Duodenal mucosa (tissue), 2 donors: Measurements from ENCODE around the gene HARBI1.

Experiments
- H3K27ac ChIP-seq: one replicate; pipeline ENCODE4 v1.7.0; 2013; ENCODE audit warnings: low read depth, low read length
- H3K27me3 ChIP-seq, 2 donors: one replicate each; pipeline ENCODE4 v1.7.0; 2013; ENCODE audit warnings: low read length in 2 of 2, control low read depth in 1 of 2; ENCODE audit not compliant: insufficient read depth in 2 of 2, control insufficient read depth in 1 of 2
- H3K36me3 ChIP-seq, 2 donors: one replicate each; pipeline ENCODE4 v1.7.0; 2013; ENCODE audit warnings: low read length in 2 of 2, control low read depth in 1 of 2; ENCODE audit not compliant: insufficient read depth in 2 of 2, control insufficient read depth in 1 of 2
- H3K4me1 ChIP-seq, 2 donors: one replicate each; pipeline ENCODE4 v1.7.0; 2013; ENCODE audit warnings: low read length in 2 of 2, control low read depth in 1 of 2; ENCODE audit not compliant: insufficient read depth in 2 of 2, control insufficient read depth in 1 of 2
- H3K4me3 ChIP-seq, 2 donors: one replicate each; pipeline ENCODE4 v1.7.0; 2013; ENCODE audit warnings: low read length in 2 of 2, low read depth in 1 of 2
- H3K9ac ChIP-seq, 2 donors: one replicate each; pipeline ENCODE4 v1.7.0; 2013; ENCODE audit warnings: low read length in 2 of 2, low read depth in 1 of 2
- H3K9me3 ChIP-seq, 2 donors: one replicate each; pipeline ENCODE4 v1.7.0; 2013; ENCODE audit warnings: low read length in 2 of 2, control low read depth in 1 of 2; ENCODE audit not compliant: control insufficient read depth in 1 of 2

Gene HARBI1

DNA sequence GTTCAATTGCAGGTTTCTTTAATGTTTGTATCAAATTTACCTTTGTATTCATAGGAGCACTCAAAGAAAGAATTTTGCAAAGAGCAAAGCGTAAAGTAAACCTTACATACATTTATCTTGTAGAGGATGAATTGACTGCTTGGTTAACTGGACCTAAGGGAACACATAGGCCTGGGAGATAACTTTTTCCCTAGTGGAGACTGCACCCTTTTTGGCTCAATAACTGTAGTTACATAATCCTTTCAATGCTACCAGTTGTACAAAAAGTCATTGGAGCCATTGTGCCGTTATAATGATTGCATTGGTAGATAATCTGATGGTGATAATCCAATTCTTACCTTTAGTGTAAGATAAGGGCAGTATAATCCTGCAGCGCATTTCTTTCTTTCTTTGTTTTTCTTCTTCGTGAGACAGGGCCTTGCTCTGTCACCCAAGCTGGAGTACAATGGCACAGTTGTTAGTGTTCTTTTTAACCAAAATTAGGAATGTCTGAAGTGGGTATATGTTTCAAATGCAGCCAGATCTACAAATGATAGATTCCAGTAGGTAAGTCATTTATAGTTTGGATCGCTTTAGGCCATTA is 18.6 kb upstream of the HARBI1 start:
- no peak overlapping the region for H3K4me3 ChIP-seq
- no peak overlapping the region for H3K27ac ChIP-seq
- no peak overlapping the region for H3K9ac ChIP-seq

DNA sequence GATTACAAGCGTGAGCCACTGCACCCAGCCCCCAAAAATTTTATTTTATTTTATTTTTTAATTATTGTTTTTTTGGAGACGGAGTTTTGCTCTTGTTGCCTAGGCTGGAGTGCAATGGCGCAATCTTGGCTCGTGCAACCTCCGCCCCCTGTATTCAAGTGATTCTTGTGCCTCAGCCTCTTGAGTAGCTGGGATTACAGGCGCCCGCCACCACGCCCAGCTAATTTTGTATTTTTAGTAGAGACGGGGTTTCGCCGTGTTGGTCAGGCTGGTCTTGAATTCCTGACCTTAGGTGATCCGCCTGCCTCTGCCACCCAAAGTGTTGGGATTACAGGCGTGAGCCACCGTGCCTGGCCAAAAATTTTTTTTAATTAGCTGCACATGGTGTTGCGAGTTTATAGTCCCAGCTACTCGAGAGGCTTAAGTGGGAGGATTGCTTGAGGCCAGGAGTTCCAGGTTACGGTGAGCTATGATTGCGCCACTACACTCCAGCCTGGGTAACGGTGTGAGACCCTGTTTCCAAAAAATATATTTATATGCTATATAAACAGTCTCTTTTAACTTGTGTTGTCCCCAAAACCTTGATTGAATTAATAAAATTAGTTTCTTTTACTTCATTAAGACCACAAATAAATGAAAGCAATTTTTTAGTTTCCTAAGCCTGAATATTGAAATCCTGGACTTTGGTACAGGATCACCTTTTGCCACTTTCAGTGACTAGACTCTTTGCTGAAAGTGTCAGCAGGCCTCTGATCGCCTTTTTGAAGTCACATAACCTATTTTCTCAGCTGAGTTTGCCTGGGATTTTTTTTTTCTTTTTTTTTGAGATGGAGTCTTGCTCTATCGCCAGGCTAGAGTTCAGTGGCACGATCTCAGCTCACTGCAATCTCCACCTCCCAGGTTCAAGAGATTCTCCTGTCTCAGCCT is 16.5 kb upstream of the HARBI1 start:
- peaks cover 12 to 37% of the 10 kb centered on the region in 2 donors for H3K36me3 ChIP-seq
- no peak overlapping the region for H3K9ac ChIP-seq
- H3K4me1 ChIP-seq = no peaks in the 10 kb centered on the region
- no peaks in the 10 kb centered on the region for H3K27me3 ChIP-seq
- H3K27ac ChIP-seq = no peak overlapping the region
- no peak overlapping the region for H3K4me3 ChIP-seq
- no peaks in the 10 kb centered on the region for H3K9me3 ChIP-seq

More for the DNA sequence above, 18.6 kb upstream of the HARBI1 start:
- no peaks in the 10 kb centered on the region for H3K27me3 ChIP-seq
- peaks cover 5 to 7% of the 10 kb centered on the region in 2 donors for H3K4me1 ChIP-seq
- no peaks in the 10 kb centered on the region for H3K9me3 ChIP-seq
- H3K36me3 ChIP-seq = peaks cover 6 to 28% of the 10 kb centered on the region in 2 donors

DNA sequence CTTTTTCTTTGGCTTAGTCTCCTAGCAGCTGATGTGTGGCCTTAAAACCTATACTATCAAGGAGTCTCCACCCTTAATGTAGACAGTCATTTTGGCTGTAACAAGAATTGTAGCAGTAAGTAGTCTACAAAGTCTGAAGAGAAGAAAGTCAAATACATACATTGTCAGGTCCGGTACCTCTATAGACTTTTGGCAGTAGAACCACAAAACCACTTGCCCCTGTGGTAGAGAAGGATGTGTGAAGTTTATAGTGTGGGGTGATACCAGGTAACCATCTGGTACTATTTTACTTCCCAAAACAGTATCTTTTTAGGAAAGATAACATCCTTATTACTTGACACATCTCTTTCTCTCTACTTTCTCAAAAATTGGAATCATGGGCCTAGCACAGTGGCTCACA is 15.5 kb upstream of the HARBI1 start:
- peaks cover 12 to 33% of the 10 kb centered on the region in 2 donors for H3K36me3 ChIP-seq

DNA sequence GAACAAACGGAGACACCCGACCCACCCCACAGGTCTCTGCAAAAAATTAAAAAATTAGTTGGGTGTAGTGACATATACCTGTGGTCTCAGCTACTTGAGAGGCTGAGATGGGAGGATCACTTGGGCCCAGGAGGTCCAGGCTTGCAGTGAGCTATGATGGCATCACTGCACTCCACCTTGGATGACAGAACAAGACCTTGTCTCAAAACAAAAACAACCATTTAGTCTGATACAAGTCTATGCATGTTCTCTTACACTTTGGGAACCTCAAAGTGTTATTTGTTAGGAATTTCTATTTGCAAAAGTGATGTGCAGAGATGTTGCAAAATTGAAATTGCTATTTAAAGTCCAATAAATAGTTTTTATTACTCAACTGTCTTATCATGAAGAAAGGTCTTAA is 14.6 kb upstream of the HARBI1 start:
- no peaks in the 10 kb centered on the region for H3K27me3 ChIP-seq
- no peak overlapping the region for H3K27ac ChIP-seq
- no peaks in the 10 kb centered on the region for H3K4me1 ChIP-seq
- no peaks in the 10 kb centered on the region for H3K9me3 ChIP-seq
- peaks cover 12 to 33% of the 10 kb centered on the region in 2 donors for H3K36me3 ChIP-seq
- H3K4me3 ChIP-seq = no peak overlapping the region
- no peak overlapping the region for H3K9ac ChIP-seq

More for the DNA sequence above, 15.5 kb upstream of the HARBI1 start:
- H3K27me3 ChIP-seq = no peaks in the 10 kb centered on the region
- no peak overlapping the region for H3K9ac ChIP-seq
- no peaks in the 10 kb centered on the region for H3K9me3 ChIP-seq
- no peak overlapping the region for H3K27ac ChIP-seq
- no peak overlapping the region for H3K4me3 ChIP-seq
- H3K4me1 ChIP-seq = no peaks in the 10 kb centered on the region

DNA sequence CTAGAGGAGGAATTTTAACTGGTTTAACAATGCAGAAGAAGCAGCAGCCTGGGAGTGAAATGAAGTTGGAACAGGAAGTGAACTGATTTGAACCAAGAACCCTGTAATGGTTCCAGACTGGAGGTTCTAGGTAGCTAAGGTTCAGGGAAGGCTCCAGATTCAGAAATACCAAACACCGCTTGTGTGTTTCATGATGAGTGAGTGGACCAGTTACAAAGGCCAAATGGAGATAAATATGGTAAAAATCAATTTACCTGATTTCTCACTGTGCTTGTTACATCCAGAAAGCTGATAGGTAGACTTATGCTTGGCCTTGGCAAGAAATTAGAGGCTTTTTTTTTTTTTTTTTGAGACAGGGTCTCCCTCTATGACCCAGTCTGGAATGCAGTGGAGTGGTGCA is 13.2 kb upstream of the HARBI1 start:
- Histone ChIP-seq H3K36me3 (peaks cover 11 to 42% of the 10 kb centered on the region in 2 donors), H3K4me3 (no peak overlapping the region), H3K27me3 (no peaks in the 10 kb centered on the region), H3K9me3 (no peaks in the 10 kb centered on the region), H3K4me1 (peaks cover 0 to 4% of the 10 kb centered on the region in 2 donors), H3K9ac (no peak overlapping the region), H3K27ac (no peak overlapping the region)

DNA sequence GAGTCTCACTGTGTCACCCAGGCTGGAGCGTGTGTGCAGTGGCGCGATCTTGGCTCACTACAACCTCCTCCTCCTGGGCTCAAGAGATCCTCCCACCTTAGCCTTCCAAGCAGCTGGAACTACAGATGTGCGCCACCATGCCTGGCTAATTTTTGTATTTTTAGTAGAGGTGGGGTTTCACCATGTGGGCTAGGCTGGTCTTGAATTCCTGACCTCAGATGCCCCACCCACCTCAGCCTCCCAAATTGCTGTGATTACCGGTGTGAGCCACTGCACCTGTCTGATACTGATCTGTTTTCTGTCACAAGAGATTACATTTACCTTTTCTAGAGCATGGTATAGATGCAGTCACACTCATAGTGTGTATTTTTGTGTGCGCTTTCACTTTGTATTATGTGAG is 11.9 kb upstream of the HARBI1 start:
- peaks cover 11 to 51% of the 10 kb centered on the region in 2 donors for H3K36me3 ChIP-seq
- no peaks in the 10 kb centered on the region for H3K27me3 ChIP-seq
- no peak overlapping the region for H3K9ac ChIP-seq
- H3K4me3 ChIP-seq = no peak overlapping the region
- H3K4me1 ChIP-seq = peaks cover 0 to 4% of the 10 kb centered on the region in 2 donors
- H3K27ac ChIP-seq = no peak overlapping the region
- no peaks in the 10 kb centered on the region for H3K9me3 ChIP-seq

DNA sequence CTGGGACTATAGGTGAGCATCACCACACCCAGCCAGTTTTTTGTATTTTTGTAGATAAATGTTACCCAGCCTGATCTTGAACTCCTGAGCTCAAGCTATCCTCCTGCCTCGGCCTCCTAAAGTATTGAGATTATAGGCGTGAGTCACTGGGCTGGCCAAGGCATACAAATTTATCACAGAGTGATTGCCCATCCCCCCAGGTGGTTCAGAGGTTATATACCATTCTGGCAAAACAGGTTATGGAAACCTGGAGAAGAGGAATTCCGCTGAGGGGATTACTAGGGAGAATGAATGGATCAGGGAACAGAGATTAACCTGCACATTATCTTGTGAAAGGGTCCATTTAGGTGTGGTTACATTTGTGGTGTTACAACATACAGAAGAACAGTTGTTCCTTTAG is 8.4 kb upstream of the HARBI1 start:
- Histone ChIP-seq H3K36me3 (peaks cover 10 to 39% of the 10 kb centered on the region in 2 donors), H3K4me1 (peaks cover 4% of the 10 kb centered on the region in 2 donors), H3K27ac (no peak overlapping the region), H3K9ac (no peak overlapping the region), H3K27me3 (no peaks in the 10 kb centered on the region), H3K4me3 (no peak overlapping the region), H3K9me3 (no peaks in the 10 kb centered on the region)

DNA sequence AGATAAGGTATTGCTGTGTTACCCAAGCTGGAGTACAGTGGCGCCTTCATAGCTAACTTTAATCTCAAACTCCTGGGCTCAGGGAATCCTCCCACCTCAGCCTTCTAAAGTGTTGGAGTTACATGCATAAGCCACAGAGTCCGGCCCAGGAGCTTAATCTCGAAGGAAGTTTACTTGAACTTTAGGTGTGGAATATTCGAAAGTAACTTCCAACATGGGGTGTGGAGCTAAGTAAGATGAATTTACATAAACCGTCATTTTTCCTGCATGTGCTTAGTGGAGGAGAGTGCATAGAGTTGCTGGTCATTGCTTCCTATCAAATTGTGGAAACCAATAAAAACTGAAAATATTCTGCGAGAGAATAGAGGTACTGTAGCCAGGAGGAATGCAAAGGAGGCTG is 1.8 kb upstream of the HARBI1 start:
- Histone ChIP-seq H3K27ac (no peak overlapping the region), H3K9me3 (no peaks in the 10 kb centered on the region), H3K36me3 (peaks cover 0 to 15% of the 10 kb centered on the region in 2 donors), H3K27me3 (no peaks in the 10 kb centered on the region), H3K4me3 (peak overlapping the region; percentile 51 to 88), H3K9ac (no peak overlapping the region), H3K4me1 (peaks cover 20 to 24% of the 10 kb centered on the region in 2 donors)

DNA sequence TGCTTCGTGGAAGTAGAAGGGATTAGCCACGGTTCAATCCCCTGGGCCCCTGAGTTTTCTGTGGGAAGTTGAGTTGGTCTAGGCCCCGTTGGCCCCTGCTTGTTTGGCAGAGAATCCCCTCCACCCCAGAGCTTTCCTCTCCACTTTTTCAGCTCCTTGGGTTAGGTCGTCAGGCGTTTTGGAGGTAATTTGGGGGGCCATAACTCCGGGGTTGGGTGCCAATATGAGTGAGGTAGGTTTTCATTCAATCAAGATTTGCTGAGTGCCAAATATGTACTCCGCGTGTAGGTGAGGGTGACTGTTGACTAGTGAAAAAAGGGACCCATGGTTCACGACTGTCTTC is 916 bp upstream of the HARBI1 start:
- peak overlapping the region; percentile 88 to 96 for H3K4me3 ChIP-seq

DNA sequence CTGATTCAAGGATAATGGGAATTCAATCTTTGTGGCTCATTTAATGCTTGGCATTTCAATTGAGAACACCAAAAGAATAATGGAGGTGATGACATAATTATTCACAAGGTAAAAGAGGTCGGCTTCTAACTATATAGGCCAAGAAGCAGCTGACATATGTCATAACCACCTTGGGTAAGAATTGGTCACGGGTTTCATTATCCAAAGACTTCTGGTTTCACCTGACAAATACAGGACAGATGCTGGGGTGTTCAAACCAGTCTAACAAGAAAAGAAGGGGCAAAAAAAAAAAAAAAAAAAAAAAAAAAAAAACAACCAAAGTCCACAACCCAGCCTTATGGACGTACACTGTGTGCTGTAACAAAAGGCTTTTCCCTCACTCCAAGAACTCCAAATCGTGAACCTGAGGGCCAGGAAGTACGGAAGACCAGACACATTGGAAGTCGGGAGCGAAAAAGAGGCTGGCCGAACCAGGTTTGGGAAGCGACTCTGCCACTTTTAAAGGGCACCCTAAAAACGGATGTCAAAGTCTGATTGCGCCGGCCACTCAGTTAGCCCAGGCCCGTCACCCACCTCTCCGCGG is 385 bp downstream of the HARBI1 start:
- Histone ChIP-seq H3K27ac (peak overlapping the region; percentile 98), H3K36me3 (peaks cover 0 to 6% of the 10 kb centered on the region in 2 donors), H3K27me3 (no peaks in the 10 kb centered on the region), H3K9ac (peak overlapping the region; percentile 69 to 99), H3K4me3 (peak overlapping the region; percentile 88 to 96), H3K4me1 (peaks cover 28 to 33% of the 10 kb centered on the region in 2 donors), H3K9me3 (no peaks in the 10 kb centered on the region)

More for the DNA sequence above, 916 bp upstream of the HARBI1 start:
- peak overlapping the region; percentile 98 for H3K27ac ChIP-seq
- no peaks in the 10 kb centered on the region for H3K27me3 ChIP-seq
- peaks cover 0 to 13% of the 10 kb centered on the region in 2 donors for H3K36me3 ChIP-seq
- peaks cover 20 to 24% of the 10 kb centered on the region in 2 donors for H3K4me1 ChIP-seq
- H3K9ac ChIP-seq = peak overlapping the region; percentile 91 to 99
- H3K9me3 ChIP-seq = no peaks in the 10 kb centered on the region
